Dermis microvascular lymphatic vessel endothelial cell (primary cell): ENCODE results near the gene FAM171A1. TPM values are rescaled to one million over a fixed set of nuclear protein-coding genes. Genes with fewer than 3 reads are reported as not detected.
"Not testable (repeated sequence)": the region's sequence is repeated elsewhere in the genome, so short reads cannot be mapped to it uniquely, and the experiment has no call there.

ENCODE experiments used
- DNase-seq, 2 donors: peaks; one replicate each; pipeline versions ENCODE4 v3.0.0 to v3.0.0-alpha.2; 2010; ENCODE audit warnings: low read depth in 2 of 2
- total RNA-seq: library from RNA; depleted of rRNA; stranded (reverse); fragments of >200 nt; gene quantifications from 2 replicates; pipeline ENCODE4 v1.2.1, GENCODE V29; 2014

Gene FAM171A1
- total RNA-seq, 1 donor from 2014 or later, result 29.8 TPM

GRCh38 chr10:15345450-15345849 lies 25.6 kb downstream of the FAM171A1 start:
- no peak for DNase-seq

- DNase-seq, result peak; percentile 86 to 91
These were observed 26.2 kb downstream of the FAM171A1 start for GRCh38 chr10:15344876-15345285.

- DNase-seq, result no peak
These were observed 26.7 kb downstream of the FAM171A1 start for GRCh38 chr10:15344256-15344875.

GRCh38 chr10:15342970-15343369 lies 28.1 kb downstream of the FAM171A1 start:
- no peak for DNase-seq

- DNase-seq, result no peak
These were observed 29.5 kb downstream of the FAM171A1 start for GRCh38 chr10:15341502-15342128.

- no peak for DNase-seq
These were observed 31.2 kb downstream of the FAM171A1 start for GRCh38 chr10:15339892-15340291.

GRCh38 chr10:15337441-15337923 lies 33.6 kb downstream of the FAM171A1 start:
- not testable (repeated sequence) for DNase-seq

- no peak for DNase-seq
These were observed 34.9 kb downstream of the FAM171A1 start for GRCh38 chr10:15336211-15336610.

GRCh38 chr10:15335508-15335907 lies 35.6 kb downstream of the FAM171A1 start:
- DNase-seq, result no peak

GRCh38 chr10:15334650-15335323 lies 36.3 kb downstream of the FAM171A1 start:
- DNase-seq, result no peak

- no peak for DNase-seq
These were observed 37.0 kb downstream of the FAM171A1 start for GRCh38 chr10:15333909-15334649.

- DNase-seq, result not testable (repeated sequence)
These were observed 37.9 kb downstream of the FAM171A1 start for GRCh38 chr10:15333181-15333580.

GRCh38 chr10:15331461-15331860 lies 39.6 kb downstream of the FAM171A1 start:
- DNase-seq, result no peak

- DNase-seq, result no peak
These were observed 41.7 kb downstream of the FAM171A1 start for GRCh38 chr10:15329437-15329836.

- DNase-seq, result peak in 1 of 2 donors; percentile 14
These were observed 45.2 kb downstream of the FAM171A1 start for GRCh38 chr10:15325944-15326284.

- peak; percentile 96 to 98 for DNase-seq
These were observed 45.7 kb downstream of the FAM171A1 start for GRCh38 chr10:15325243-15325943.

- no peak for DNase-seq
These were observed 46.5 kb downstream of the FAM171A1 start for GRCh38 chr10:15324611-15325010.

- DNase-seq, result no peak
These were observed 47.0 kb downstream of the FAM171A1 start for GRCh38 chr10:15324113-15324512.

- DNase-seq, result no peak
These were observed 48.7 kb downstream of the FAM171A1 start for GRCh38 chr10:15322356-15322755.

GRCh38 chr10:15321431-15322341 lies 49.4 kb downstream of the FAM171A1 start:
- DNase-seq, result no peak
